ENCODE data around the gene CFAP99.

CFAP99 gene

GRCh38 chr4:2419814-2420213, 1.1 kb downstream of the CFAP99 start:
- POLR2A ChIA-PET = interaction anchor here (1.4 kb wide), 1 partner anchor 45 kb away, joined by 3 read pairs; no protein-coding TSS in a partner anchor
- no peak for TF ChIP-seq FOXK2 (IDR thresholded peaks at IDR 0.05)
- TF ChIP-seq BHLHE40 (IDR thresholded peaks at IDR 0.05; ENCODE audit: borderline replicate concordance) = no peak
- TF ChIP-seq FOXM1 (IDR thresholded peaks at IDR 0.05; ENCODE audit: borderline replicate concordance) = no peak
- no peak for DNase-seq (ENCODE audit: extremely low spot score)
- CTCF ChIA-PET = interaction anchor here (1.2 kb wide), 1 partner anchor 200 kb away, joined by 3 read pairs; no protein-coding TSS in a partner anchor

GRCh38 chr4:2421928-2422327, 3.2 kb downstream of the CFAP99 start:
- TF ChIP-seq ARNT (IDR thresholded peaks at IDR 0.05) (no peak), LEF1 (IDR thresholded peaks at IDR 0.05; ENCODE audit: borderline replicate concordance) (no peak), SP1 (IDR thresholded peaks at IDR 0.05) (no peak), FOXM1 (IDR thresholded peaks at IDR 0.05; ENCODE audit: borderline replicate concordance) (no peak)
- CTCF ChIA-PET = no interaction called here
- POLR2A ChIA-PET = interaction anchor here (1.2 kb wide), 1 partner anchor 160 kb away, joined by 3 read pairs; the partner anchor contains the start of gene MXD4
- DNase-seq (ENCODE audit: extremely low spot score) = no peak

GRCh38 chr4:2423066-2423465, 4.3 kb downstream of the CFAP99 start:
- ChIA-PET CTCF (no interaction called here), POLR2A (no interaction called here)
- TF ChIP-seq FOXM1 (IDR thresholded peaks at IDR 0.05; ENCODE audit: borderline replicate concordance) (no peak), TARDBP (IDR thresholded peaks at IDR 0.05) (no peak), PKNOX1 (IDR thresholded peaks at IDR 0.05) (no peak), ZNF384 (IDR thresholded peaks at IDR 0.05) (no peak), FOXA1 (IDR thresholded peaks at IDR 0.05) (no peak), ARNT (IDR thresholded peaks at IDR 0.05) (no peak), FOXK2 (IDR thresholded peaks at IDR 0.05) (no peak), ELF4 (IDR thresholded peaks at IDR 0.05) (no peak), BHLHE40 (IDR thresholded peaks at IDR 0.05; ENCODE audit: borderline replicate concordance) (no peak), CTBP1 (IDR thresholded peaks at IDR 0.05; ENCODE audit: borderline replicate concordance) (no peak), HDGF (IDR thresholded peaks at IDR 0.05; ENCODE audit: borderline replicate concordance) (no peak), LEF1 (IDR thresholded peaks at IDR 0.05; ENCODE audit: borderline replicate concordance) (no peak), SP1 (IDR thresholded peaks at IDR 0.05) (no peak), NFRKB (IDR thresholded peaks at IDR 0.05) (no peak), L3MBTL2 (conservative IDR thresholded peaks at IDR 0.05) (no peak)
- no peak for DNase-seq (ENCODE audit: extremely low spot score)

- TF ChIP-seq TARDBP (IDR thresholded peaks at IDR 0.05) (no peak), ARNT (IDR thresholded peaks at IDR 0.05) (no peak), HDGF (IDR thresholded peaks at IDR 0.05; ENCODE audit: borderline replicate concordance) (no peak), FOXK2 (IDR thresholded peaks at IDR 0.05) (no peak), FOXA1 (IDR thresholded peaks at IDR 0.05) (no peak), CTBP1 (IDR thresholded peaks at IDR 0.05; ENCODE audit: borderline replicate concordance) (no peak), NFRKB (IDR thresholded peaks at IDR 0.05) (no peak)
- no peak for DNase-seq (ENCODE audit: extremely low spot score)
- POLR2A ChIA-PET = no interaction called here
- CTCF ChIA-PET = no interaction called here
Observed at GRCh38 chr4:2423695-2424094, 4.9 kb downstream of the CFAP99 start.

- TF ChIP-seq HDGF (IDR thresholded peaks at IDR 0.05; ENCODE audit: borderline replicate concordance) = no peak
- no peak for TF ChIP-seq L3MBTL2 (conservative IDR thresholded peaks at IDR 0.05)
- no peak for TF ChIP-seq NFRKB (IDR thresholded peaks at IDR 0.05)
- no peak for TF ChIP-seq FOXK2 (IDR thresholded peaks at IDR 0.05)
- no peak for TF ChIP-seq LEF1 (IDR thresholded peaks at IDR 0.05; ENCODE audit: borderline replicate concordance)
- no peak for TF ChIP-seq ELF4 (IDR thresholded peaks at IDR 0.05)
- no peak for TF ChIP-seq SP1 (IDR thresholded peaks at IDR 0.05)
- TF ChIP-seq PKNOX1 (IDR thresholded peaks at IDR 0.05) = no peak
- TF ChIP-seq BHLHE40 (IDR thresholded peaks at IDR 0.05; ENCODE audit: borderline replicate concordance) = no peak
- no peak for TF ChIP-seq TARDBP (IDR thresholded peaks at IDR 0.05)
- no peak for TF ChIP-seq FOXM1 (IDR thresholded peaks at IDR 0.05; ENCODE audit: borderline replicate concordance)
- no peak for TF ChIP-seq FOXA1 (IDR thresholded peaks at IDR 0.05)
- TF ChIP-seq SUZ12 (IDR thresholded peaks at IDR 0.05) = no peak
- no peak for TF ChIP-seq ARNT (IDR thresholded peaks at IDR 0.05)
- no peak for TF ChIP-seq CTBP1 (IDR thresholded peaks at IDR 0.05; ENCODE audit: borderline replicate concordance)
- TF ChIP-seq ZNF384 (IDR thresholded peaks at IDR 0.05) = no peak
- ChIA-PET CTCF (no interaction called here), POLR2A (no interaction called here)
- DNase-seq (ENCODE audit: extremely low spot score) = no peak
Observed at GRCh38 chr4:2424581-2424980, 5.8 kb downstream of the CFAP99 start.

- no peak for DNase-seq (ENCODE audit: extremely low spot score)
- TF ChIP-seq BHLHE40 (IDR thresholded peaks at IDR 0.05; ENCODE audit: borderline replicate concordance) = no peak
- CTCF ChIA-PET = interaction anchor here (0.7 kb wide), 1 partner anchor 43 kb away, joined by 3 read pairs; the partner anchor contains the start of gene RNF4
- POLR2A ChIA-PET = no interaction called here
Observed at GRCh38 chr4:2425386-2426068, 6.8 kb downstream of the CFAP99 start.

- TF ChIP-seq LEF1 (IDR thresholded peaks at IDR 0.05; ENCODE audit: borderline replicate concordance) = no peak
- no peak for TF ChIP-seq NFRKB (IDR thresholded peaks at IDR 0.05)
- TF ChIP-seq PKNOX1 (IDR thresholded peaks at IDR 0.05) = no peak
- no peak for TF ChIP-seq HDGF (IDR thresholded peaks at IDR 0.05; ENCODE audit: borderline replicate concordance)
- TF ChIP-seq FOXK2 (IDR thresholded peaks at IDR 0.05) = no peak
- no peak for TF ChIP-seq ZNF384 (IDR thresholded peaks at IDR 0.05)
- no peak for TF ChIP-seq SUZ12 (IDR thresholded peaks at IDR 0.05)
- TF ChIP-seq ARNT (IDR thresholded peaks at IDR 0.05) = no peak
- TF ChIP-seq ELF4 (IDR thresholded peaks at IDR 0.05) = no peak
- no peak for TF ChIP-seq FOXA1 (IDR thresholded peaks at IDR 0.05)
- no peak for TF ChIP-seq FOXM1 (IDR thresholded peaks at IDR 0.05; ENCODE audit: borderline replicate concordance)
- no peak for TF ChIP-seq L3MBTL2 (conservative IDR thresholded peaks at IDR 0.05)
- no peak for TF ChIP-seq CTBP1 (IDR thresholded peaks at IDR 0.05; ENCODE audit: borderline replicate concordance)
- no peak for TF ChIP-seq BHLHE40 (IDR thresholded peaks at IDR 0.05; ENCODE audit: borderline replicate concordance)
- no peak for TF ChIP-seq SP1 (IDR thresholded peaks at IDR 0.05)
- ChIA-PET CTCF (no interaction called here), POLR2A (no interaction called here)
- DNase-seq (ENCODE audit: extremely low spot score) = no peak
Observed at GRCh38 chr4:2426069-2426397, 7.3 kb downstream of the CFAP99 start.

All from HEK293T (cell line).